HEK293T (cell line): ENCODE results near the gene CDH4.

Source experiments
- CTCF ChIA-PET: fragments of 350-600 bp; formaldehyde crosslinking; extraction: SDS; loops from one replicate; lab custom pipeline; 2021; ENCODE audit warnings: antibody characterized with exemption, inconsistent platforms; lab: Yijun Ruan, JAX
- POLR2A ChIA-PET: fragments of 350-600 bp; formaldehyde crosslinking; extraction: SDS; loops from one replicate; lab custom pipeline; 2020; ENCODE audit warnings: antibody characterized with exemption, inconsistent platforms; lab: Yijun Ruan, JAX
- DNase-seq: peaks from one replicate; pipeline ENCODE4 v3.0.0; 2012; ENCODE audit warnings: mixed read lengths; ENCODE audit errors: extremely low spot score
- ARNT ChIP-seq: fragments of 450-650 bp; IDR thresholded peaks from 2 replicates; pipeline ENCODE4 v1.6.1; 2017; ENCODE audit warnings: mild to moderate bottlenecking
- BHLHE40 ChIP-seq: fragments of 450-650 bp; IDR thresholded peaks from 2 replicates; pipeline ENCODE4 v1.6.1; 2016; ENCODE audit warnings: mild to moderate bottlenecking, moderate library complexity, borderline replicate concordance
- CTBP1 ChIP-seq: fragments of 450-650 bp; IDR thresholded peaks from 2 replicates; pipeline ENCODE4 v1.6.1; 2016; ENCODE audit warnings: borderline replicate concordance
- ELF4 ChIP-seq: fragments of 450-650 bp; IDR thresholded peaks from 2 replicates; pipeline ENCODE4 v1.6.1; 2017; ENCODE audit warnings: antibody characterized with exemption
- FOXA1 ChIP-seq: fragments of 450-650 bp; IDR thresholded peaks from 2 replicates; pipeline ENCODE4 v1.6.1; 2016; ENCODE audit warnings: mild to moderate bottlenecking
- FOXK2 ChIP-seq: fragments of 450-650 bp; IDR thresholded peaks from 2 replicates; pipeline ENCODE4 v1.6.1; 2016; ENCODE audit warnings: mild to moderate bottlenecking
- FOXM1 ChIP-seq: fragments of 450-650 bp; IDR thresholded peaks from 2 replicates; pipeline ENCODE4 v1.6.1; 2017; ENCODE audit warnings: mild to moderate bottlenecking, borderline replicate concordance
- HDGF ChIP-seq: fragments of 450-650 bp; IDR thresholded peaks from 2 replicates; pipeline ENCODE4 v1.6.1; 2017; ENCODE audit warnings: antibody characterized with exemption, borderline replicate concordance
- L3MBTL2 ChIP-seq: fragments of 450-650 bp; conservative IDR thresholded peaks from 2 replicates; pipeline ENCODE4 v1.6.1; 2016; ENCODE audit warnings: mild to moderate bottlenecking
- LEF1 ChIP-seq: fragments of 450-650 bp; IDR thresholded peaks from 2 replicates; pipeline ENCODE4 v1.6.1; 2017; ENCODE audit warnings: mild to moderate bottlenecking, borderline replicate concordance
- NFRKB ChIP-seq: fragments of 450-650 bp; IDR thresholded peaks from 2 replicates; pipeline ENCODE4 v1.6.1; 2016; ENCODE audit warnings: mild to moderate bottlenecking, moderate library complexity
- SP1 ChIP-seq: fragments of 450-650 bp; IDR thresholded peaks from 2 replicates; pipeline ENCODE4 v1.6.1; 2017
- SUZ12 ChIP-seq: fragments of 450-650 bp; IDR thresholded peaks from 2 replicates; pipeline ENCODE4 v1.6.1; 2016; ENCODE audit warnings: mild to moderate bottlenecking
- TARDBP ChIP-seq: fragments of 450-650 bp; IDR thresholded peaks from 2 replicates; pipeline ENCODE4 v1.6.1; 2016
- ZNF384 ChIP-seq: fragments of 450-650 bp; IDR thresholded peaks from 2 replicates; pipeline ENCODE4 v1.6.1; 2016
- TF ChIP-seq, protein P1 (sequence below): fragments of 450-650 bp; IDR thresholded peaks from 2 replicates; pipeline ENCODE4 v1.6.1; 2016

CDH4 gene

DNA sequence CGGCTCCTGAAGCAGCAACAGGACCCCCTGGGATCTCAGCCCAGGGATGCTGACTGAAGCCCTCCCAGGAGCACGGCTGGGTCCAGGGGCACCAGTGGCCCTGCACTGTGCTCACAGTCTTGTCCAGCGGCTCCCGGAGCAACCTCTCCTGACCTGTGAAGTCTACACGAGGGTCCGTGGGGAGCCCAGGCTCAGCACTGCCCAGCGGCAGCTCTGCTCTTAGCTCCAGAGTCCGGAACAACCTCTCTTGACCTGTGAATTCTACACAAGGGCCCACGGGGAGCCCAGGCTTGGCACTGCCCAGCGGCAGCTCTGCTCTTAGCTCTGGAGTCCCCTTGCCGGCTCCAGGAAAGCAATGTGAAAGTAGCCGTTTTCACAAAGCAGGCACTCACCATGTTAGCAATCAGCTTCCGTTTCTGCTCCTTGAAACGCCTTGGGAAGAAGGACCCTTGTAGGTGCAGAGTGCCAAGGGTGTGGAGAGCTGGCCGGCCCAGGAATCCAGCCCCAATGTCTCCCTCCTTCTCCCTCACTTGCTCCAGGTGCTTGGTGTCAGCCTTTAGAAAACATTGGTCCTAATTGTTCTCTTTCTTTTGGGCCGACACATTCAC lies 310.9 kb downstream of the CDH4 start:
- no peak for DNase-seq
- ChIA-PET CTCF (no interaction called here), POLR2A (no interaction called here)
- TF ChIP-seq ELF4: no peak

DNA sequence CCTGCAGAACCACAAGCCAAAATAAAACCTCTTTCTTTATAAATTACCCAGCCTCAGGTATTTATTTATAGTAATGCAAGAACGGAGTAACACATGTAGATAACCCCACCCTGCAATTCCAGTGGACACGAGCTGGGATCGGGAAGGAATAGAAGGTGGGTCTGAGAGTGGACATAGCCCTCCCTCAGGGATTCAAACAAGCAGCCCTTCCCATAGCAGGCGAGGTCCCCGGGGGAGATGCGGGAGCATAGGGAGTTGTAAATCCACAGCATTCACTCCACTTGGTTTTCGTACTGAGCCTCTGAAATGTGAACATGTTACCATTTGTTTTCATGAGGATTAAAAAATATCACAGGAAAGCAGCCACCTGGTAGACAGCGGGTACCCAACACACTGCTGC lies 312.6 kb downstream of the CDH4 start:
- ChIA-PET CTCF (no interaction called here), POLR2A (no interaction called here)
- DNase-seq: no peak
- TF ChIP-seq TARDBP (no peak), LEF1 (no peak), FOXM1 (no peak), SUZ12 (no peak), FOXK2 (no peak), CTBP1 (no peak), ZNF384 (no peak), L3MBTL2 (no peak), HDGF (no peak), FOXA1 (no peak), BHLHE40 (no peak), ARNT (no peak), NFRKB (no peak), SP1 (no peak), ELF4 (no peak)
- TF ChIP-seq, protein P1, sequence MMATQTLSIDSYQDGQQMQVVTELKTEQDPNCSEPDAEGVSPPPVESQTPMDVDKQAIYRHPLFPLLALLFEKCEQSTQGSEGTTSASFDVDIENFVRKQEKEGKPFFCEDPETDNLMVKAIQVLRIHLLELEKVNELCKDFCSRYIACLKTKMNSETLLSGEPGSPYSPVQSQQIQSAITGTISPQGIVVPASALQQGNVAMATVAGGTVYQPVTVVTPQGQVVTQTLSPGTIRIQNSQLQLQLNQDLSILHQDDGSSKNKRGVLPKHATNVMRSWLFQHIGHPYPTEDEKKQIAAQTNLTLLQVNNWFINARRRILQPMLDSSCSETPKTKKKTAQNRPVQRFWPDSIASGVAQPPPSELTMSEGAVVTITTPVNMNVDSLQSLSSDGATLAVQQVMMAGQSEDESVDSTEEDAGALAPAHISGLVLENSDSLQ: no peak

DNA sequence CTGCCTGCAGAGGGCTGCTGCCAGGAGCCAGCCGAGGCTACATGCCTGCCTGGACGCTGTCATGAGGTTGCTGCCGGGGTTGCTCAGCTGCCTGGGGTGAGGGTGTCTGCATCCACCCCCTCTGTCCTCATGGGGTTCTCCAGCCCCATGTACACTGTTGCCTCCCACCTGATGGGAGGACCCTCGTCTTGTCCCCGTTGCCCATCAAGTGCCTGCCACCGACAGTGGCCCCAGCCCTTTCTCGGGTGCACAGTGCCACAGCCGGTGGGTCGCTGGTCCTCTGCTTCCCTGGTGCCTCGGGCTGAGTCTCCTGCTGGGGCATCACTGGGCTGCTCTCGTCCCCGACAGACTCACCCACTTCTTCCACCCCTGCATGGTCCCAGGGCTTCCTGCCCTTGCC lies 313.7 kb downstream of the CDH4 start:
- POLR2A ChIA-PET: no interaction called here
- CTCF ChIA-PET: no interaction called here
- TF ChIP-seq, protein P1: no peak
- TF ChIP-seq SP1: no peak
- no peak for TF ChIP-seq SUZ12
- TF ChIP-seq FOXM1: no peak
- TF ChIP-seq NFRKB: no peak
- no peak for TF ChIP-seq CTBP1
- no peak for TF ChIP-seq BHLHE40
- no peak for TF ChIP-seq LEF1
- no peak for TF ChIP-seq ARNT
- TF ChIP-seq ELF4: no peak
- no peak for TF ChIP-seq FOXK2
- no peak for TF ChIP-seq HDGF
- TF ChIP-seq L3MBTL2: no peak
- no peak for TF ChIP-seq ZNF384
- no peak for TF ChIP-seq FOXA1
- TF ChIP-seq TARDBP: no peak
- DNase-seq: no peak

DNA sequence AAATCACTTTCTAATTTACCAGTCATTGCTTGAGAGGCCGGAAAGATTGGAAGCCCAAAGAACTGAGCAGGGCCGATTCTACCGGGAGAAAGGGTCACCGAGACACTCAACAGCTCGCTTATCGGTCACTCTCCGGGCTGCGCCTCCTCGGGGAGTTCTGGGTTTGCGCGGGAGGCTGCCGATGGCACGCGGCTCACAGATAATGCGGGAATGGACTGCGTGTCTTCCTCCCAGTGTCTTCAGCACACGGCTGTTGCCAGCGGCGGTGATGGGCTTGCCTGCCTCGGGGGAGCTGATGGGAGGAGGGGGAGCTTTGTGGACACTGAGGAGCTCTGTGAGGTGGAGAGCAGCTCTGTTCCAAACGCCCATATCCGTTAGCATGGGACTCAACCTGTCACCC lies 314.6 kb downstream of the CDH4 start:
- no peak for TF ChIP-seq HDGF
- no peak for TF ChIP-seq TARDBP
- TF ChIP-seq LEF1: no peak
- no peak for TF ChIP-seq SP1
- no peak for TF ChIP-seq SUZ12
- no peak for TF ChIP-seq CTBP1
- no peak for TF ChIP-seq FOXM1
- TF ChIP-seq, protein P1: no peak
- DNase-seq: no peak
- ChIA-PET CTCF (no interaction called here), POLR2A (no interaction called here)

DNA sequence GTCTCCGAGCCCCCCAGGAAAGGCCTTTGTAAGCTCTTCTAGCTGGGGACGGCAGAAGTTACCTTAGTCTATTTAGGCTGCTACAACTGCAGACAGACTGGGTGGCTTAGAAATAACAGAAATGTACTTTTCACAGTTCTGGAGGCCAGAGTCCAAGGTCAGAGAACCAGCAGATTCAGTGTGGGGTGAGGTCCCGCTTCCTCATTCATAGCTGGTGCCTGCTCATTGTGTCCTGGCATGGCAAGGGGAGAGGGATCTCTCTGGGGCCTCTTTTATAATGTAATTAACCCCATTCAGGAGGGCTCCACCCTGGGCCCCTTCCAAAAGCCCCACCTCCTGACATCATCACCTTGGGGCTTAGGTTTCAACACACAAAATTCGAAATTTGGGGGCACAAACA lies 315.1 kb downstream of the CDH4 start:
- POLR2A ChIA-PET: no interaction called here
- TF ChIP-seq SP1 (no peak), FOXK2 (no peak)
- DNase-seq: no peak
- CTCF ChIA-PET: no interaction called here

DNA sequence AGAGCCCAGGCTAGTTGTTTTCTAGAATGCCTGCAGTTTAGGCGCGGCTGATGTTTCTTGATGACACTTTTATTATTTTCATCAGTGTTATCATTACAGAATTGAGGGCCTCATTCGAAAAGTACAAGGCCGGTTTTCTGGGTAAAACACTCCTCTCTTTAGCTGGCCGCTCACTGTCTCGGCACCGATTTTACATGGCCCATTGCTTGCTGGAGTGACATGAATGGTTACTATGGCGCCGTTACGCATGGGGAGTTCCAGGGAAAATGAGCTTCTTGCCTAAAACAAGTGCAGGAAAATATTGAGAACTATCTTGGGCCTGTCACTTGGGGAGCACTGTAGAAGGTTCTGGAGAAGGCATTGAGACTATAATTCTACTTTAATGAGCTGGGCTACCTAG lies 317.8 kb downstream of the CDH4 start:
- POLR2A ChIA-PET: no interaction called here
- DNase-seq: no peak
- CTCF ChIA-PET: no interaction called here
- no peak for TF ChIP-seq HDGF

DNA sequence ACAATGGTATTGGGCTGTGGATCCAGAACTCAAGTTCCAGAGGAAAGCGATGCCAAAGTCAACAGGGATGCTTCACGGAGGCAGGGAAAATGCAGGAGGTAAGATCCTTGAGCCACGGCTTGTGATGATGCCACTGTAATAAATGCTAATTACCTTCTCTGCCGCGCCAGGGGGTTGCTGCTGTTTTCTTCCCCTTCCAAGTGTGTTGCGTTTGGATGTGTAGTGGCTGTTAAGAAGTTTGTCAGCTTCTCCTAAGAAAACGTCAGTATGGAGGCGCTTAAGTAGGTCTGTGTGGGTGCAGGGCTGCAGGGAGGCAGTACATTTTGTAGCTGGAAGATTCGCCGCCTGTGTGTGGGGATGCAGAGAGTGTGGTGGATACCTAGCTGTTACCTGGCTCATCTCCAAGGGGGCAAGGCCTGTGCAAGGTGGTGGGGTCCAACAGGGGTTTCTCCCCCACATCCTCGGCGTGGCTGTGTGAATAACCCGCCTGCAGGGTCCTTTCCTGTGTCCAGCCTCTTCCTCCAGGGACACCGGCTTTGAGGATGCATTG lies 318.7 kb downstream of the CDH4 start:
- no peak for DNase-seq
- CTCF ChIA-PET: no interaction called here
- no peak for TF ChIP-seq ELF4
- POLR2A ChIA-PET: no interaction called here
